ENCODE data around the gene TP53I11.

TP53I11 gene

DNA sequence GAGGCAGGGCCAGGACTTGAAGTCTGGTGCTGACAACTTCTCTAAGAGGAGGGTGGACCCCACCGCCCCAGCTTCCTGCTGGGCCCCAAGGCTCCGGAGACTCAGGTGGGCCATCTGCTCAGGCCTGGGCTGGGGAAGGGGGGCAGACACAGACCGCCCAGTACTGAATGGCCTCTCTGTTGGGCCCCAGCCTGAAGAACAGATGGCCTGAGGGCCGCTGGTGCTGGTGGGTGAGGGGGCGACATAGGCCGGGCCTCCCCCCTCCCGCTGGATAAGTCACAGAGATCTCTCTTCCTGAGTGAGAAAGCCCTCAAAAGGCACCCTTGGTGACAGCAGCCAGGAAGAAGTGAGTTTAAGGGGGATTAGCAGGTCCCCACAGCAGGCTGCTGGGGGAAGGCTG lies 12.5 kb upstream of the TP53I11 start:
- Histone ChIP-seq H2AFZ (ENCODE audit: low read length) (no peak overlapping the region), H3K9me2 (ENCODE audit: low read depth, low read length) (no peaks in the 10 kb centered on the region), H3K4me1 (ENCODE audit: insufficient read depth, low read length, severe bottlenecking) (no peaks in the 10 kb centered on the region)

DNA sequence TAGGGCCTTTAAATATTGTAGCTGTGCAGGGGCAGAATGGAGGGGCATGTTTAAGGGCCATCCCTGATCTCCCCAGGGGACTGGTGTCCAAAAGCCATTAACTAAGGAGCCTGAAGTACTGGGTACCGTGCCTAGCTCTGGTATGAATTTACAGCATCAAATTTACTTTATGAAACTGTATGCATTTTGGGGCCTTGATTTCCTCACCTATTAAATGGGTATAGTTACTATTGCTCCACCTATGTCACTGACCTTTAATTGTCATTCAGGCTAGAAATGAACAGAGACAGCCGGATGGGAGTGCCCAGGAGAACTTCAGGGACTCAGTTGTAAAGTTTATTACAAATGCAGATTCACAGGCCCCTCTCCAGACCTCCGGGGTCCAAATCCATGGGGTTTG lies 11.8 kb upstream of the TP53I11 start:
- Histone ChIP-seq H3K4me3 (ENCODE audit: low read depth, low read length, poor library complexity, severe bottlenecking) (no peak overlapping the region), H3F3A (ENCODE audit: insufficient read depth, low read length) (no peaks in the 10 kb centered on the region), H3K27ac (ENCODE audit: low read depth, low read length, poor library complexity, severe bottlenecking) (no peak overlapping the region), H3K27me3 (ENCODE audit: insufficient read depth, low read length) (0 out of 2 replicates have a peak, but pooled peaks cover 3% of the 10 kb centered on the region), H3K79me2 (ENCODE audit: insufficient read depth, low read length) (no peaks in the 10 kb centered on the region), H3K36me3 (ENCODE audit: insufficient read depth, low read length) (no peaks in the 10 kb centered on the region), H3K9ac (ENCODE audit: low read length) (no peak overlapping the region), H3K4me2 (ENCODE audit: low read length) (no peak overlapping the region), H3K4me1 (ENCODE audit: insufficient read depth, low read length, severe bottlenecking) (no peaks in the 10 kb centered on the region), H4K20me1 (ENCODE audit: insufficient read depth, low read length) (no peaks in the 10 kb centered on the region), H3K9me2 (ENCODE audit: low read depth, low read length) (no peaks in the 10 kb centered on the region), H3K9me3 (ENCODE audit: low read length) (no peaks in the 10 kb centered on the region), H2AFZ (ENCODE audit: low read length) (no peak overlapping the region)
- TF ChIP-seq EZH2 (IDR thresholded peaks at IDR 0.05; ENCODE audit: borderline replicate concordance, low read length): no peak
- TF ChIP-seq, protein P1, sequence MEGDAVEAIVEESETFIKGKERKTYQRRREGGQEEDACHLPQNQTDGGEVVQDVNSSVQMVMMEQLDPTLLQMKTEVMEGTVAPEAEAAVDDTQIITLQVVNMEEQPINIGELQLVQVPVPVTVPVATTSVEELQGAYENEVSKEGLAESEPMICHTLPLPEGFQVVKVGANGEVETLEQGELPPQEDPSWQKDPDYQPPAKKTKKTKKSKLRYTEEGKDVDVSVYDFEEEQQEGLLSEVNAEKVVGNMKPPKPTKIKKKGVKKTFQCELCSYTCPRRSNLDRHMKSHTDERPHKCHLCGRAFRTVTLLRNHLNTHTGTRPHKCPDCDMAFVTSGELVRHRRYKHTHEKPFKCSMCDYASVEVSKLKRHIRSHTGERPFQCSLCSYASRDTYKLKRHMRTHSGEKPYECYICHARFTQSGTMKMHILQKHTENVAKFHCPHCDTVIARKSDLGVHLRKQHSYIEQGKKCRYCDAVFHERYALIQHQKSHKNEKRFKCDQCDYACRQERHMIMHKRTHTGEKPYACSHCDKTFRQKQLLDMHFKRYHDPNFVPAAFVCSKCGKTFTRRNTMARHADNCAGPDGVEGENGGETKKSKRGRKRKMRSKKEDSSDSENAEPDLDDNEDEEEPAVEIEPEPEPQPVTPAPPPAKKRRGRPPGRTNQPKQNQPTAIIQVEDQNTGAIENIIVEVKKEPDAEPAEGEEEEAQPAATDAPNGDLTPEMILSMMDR (IDR thresholded peaks at IDR 0.05; ENCODE audit: low read length): no peak

More for the DNA sequence above, 12.5 kb upstream of the TP53I11 start:
- no peaks in the 10 kb centered on the region for H3F3A ChIP-seq (ENCODE audit: insufficient read depth, low read length)
- no peak overlapping the region for H3K9ac ChIP-seq (ENCODE audit: low read length)
- TF ChIP-seq EZH2 (IDR thresholded peaks at IDR 0.05; ENCODE audit: borderline replicate concordance, low read length): no peak
- TF ChIP-seq, protein P1 (IDR thresholded peaks at IDR 0.05; ENCODE audit: low read length): no peak
- no peaks in the 10 kb centered on the region for H4K20me1 ChIP-seq (ENCODE audit: insufficient read depth, low read length)
- H3K36me3 ChIP-seq (ENCODE audit: insufficient read depth, low read length): no peaks in the 10 kb centered on the region
- no peaks in the 10 kb centered on the region for H3K9me3 ChIP-seq (ENCODE audit: low read length)
- no peak overlapping the region for H3K4me3 ChIP-seq (ENCODE audit: low read depth, low read length, poor library complexity, severe bottlenecking)
- H3K27ac ChIP-seq (ENCODE audit: low read depth, low read length, poor library complexity, severe bottlenecking): no peak overlapping the region
- H3K79me2 ChIP-seq (ENCODE audit: insufficient read depth, low read length): no peaks in the 10 kb centered on the region
- peaks cover 3% of the 10 kb centered on the region; the same call in 1 of the 2 replicates for H3K27me3 ChIP-seq (ENCODE audit: insufficient read depth, low read length)
- no peak overlapping the region for H3K4me2 ChIP-seq (ENCODE audit: low read length)

DNA sequence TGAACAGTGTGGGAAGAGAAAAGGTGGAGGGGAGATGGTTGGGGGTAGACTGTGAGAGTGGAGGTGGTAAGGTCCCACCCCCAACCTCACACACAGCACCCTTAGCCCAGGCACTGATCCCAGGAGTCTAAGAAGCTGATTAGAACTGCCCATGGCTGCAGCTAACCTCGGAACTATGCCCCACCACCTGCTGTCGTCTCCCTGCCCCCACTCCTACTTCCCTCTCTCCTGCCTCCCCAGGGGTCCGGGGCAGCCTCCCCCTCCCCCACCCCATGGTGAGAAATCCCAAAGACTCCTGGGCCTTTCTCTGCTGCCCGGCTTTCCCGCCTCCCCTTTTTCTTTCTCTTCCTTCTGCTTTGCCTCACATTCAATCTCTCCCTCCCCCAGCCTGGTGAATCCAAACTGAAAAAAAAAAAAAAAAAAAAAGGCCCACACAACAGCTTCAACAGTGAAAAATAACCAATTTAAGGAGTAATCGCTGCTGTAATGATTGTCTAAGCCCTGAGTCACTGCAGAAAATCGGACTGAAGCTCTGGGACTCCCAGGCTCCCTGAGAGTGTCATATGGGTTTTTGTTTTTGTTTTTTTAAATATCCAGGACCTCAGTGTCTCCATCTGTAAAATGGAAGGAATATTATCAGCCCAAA lies 9.6 kb upstream of the TP53I11 start:
- no peaks in the 10 kb centered on the region for H3K79me2 ChIP-seq (ENCODE audit: insufficient read depth, low read length)
- no peaks in the 10 kb centered on the region for H4K20me1 ChIP-seq (ENCODE audit: insufficient read depth, low read length)
- no peaks in the 10 kb centered on the region for H3F3A ChIP-seq (ENCODE audit: insufficient read depth, low read length)
- H3K9me2 ChIP-seq (ENCODE audit: low read depth, low read length): no peaks in the 10 kb centered on the region
- no peak for TF ChIP-seq EZH2 (IDR thresholded peaks at IDR 0.05; ENCODE audit: borderline replicate concordance, low read length)
- TF ChIP-seq, protein P1 (IDR thresholded peaks at IDR 0.05; ENCODE audit: low read length): no peak
- no peaks in the 10 kb centered on the region for H3K36me3 ChIP-seq (ENCODE audit: insufficient read depth, low read length)
- H3K9me3 ChIP-seq (ENCODE audit: low read length): no peaks in the 10 kb centered on the region
- H3K4me2 ChIP-seq (ENCODE audit: low read length): no peak overlapping the region
- 0 out of 2 replicates have a peak, but pooled peaks cover 6% of the 10 kb centered on the region for H3K27me3 ChIP-seq (ENCODE audit: insufficient read depth, low read length)
- H3K4me3 ChIP-seq (ENCODE audit: low read depth, low read length, poor library complexity, severe bottlenecking): no peak overlapping the region
- no peak overlapping the region for H3K9ac ChIP-seq (ENCODE audit: low read length)
- no peaks in the 10 kb centered on the region for H3K4me1 ChIP-seq (ENCODE audit: insufficient read depth, low read length, severe bottlenecking)
- no peak overlapping the region for H2AFZ ChIP-seq (ENCODE audit: low read length)
- no peak overlapping the region for H3K27ac ChIP-seq (ENCODE audit: low read depth, low read length, poor library complexity, severe bottlenecking)

Measured in OCI-LY1 (cell line).